Measurements from ENCODE around the gene NECAB2.

Gene NECAB2

GRCh38 chr16:83971165-83972130 lies 3.4 kb downstream of the NECAB2 start:
- TF ChIP-seq, protein P1, sequence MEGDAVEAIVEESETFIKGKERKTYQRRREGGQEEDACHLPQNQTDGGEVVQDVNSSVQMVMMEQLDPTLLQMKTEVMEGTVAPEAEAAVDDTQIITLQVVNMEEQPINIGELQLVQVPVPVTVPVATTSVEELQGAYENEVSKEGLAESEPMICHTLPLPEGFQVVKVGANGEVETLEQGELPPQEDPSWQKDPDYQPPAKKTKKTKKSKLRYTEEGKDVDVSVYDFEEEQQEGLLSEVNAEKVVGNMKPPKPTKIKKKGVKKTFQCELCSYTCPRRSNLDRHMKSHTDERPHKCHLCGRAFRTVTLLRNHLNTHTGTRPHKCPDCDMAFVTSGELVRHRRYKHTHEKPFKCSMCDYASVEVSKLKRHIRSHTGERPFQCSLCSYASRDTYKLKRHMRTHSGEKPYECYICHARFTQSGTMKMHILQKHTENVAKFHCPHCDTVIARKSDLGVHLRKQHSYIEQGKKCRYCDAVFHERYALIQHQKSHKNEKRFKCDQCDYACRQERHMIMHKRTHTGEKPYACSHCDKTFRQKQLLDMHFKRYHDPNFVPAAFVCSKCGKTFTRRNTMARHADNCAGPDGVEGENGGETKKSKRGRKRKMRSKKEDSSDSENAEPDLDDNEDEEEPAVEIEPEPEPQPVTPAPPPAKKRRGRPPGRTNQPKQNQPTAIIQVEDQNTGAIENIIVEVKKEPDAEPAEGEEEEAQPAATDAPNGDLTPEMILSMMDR (IDR thresholded peaks at IDR 0.05; ENCODE audit: extremely low read depth, missing control alignments) = no peak

GRCh38 chr16:83972256-83973008 lies 4.4 kb downstream of the NECAB2 start:
- TF ChIP-seq, protein P1 (IDR thresholded peaks at IDR 0.05; ENCODE audit: extremely low read depth, missing control alignments) = no peak
- no peak for DNase-seq (ENCODE audit: low spot score)

More at GRCh38 chr16:83971165-83972130, 3.4 kb downstream of the NECAB2 start:
- no peak for DNase-seq (ENCODE audit: low spot score)

DNA sequence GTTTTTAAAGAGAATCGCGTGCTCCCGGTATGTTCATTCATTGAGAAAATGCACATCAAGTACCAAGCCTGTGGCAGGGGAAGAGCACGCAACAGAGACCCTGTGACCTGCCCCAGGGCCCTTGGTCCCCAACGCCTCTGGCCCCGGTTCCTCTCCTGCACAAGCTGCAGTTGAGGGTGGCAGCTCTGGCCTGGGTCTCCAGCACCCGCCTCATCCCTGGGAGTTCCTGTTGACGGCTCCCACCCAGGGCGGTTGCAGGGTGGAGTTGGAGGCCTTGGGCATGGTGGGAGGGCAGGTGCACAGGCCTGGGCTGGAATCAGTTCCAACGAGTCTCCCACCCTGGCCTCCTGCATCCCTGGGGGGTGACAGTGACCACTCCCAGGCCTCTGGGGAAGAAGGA lies 5.0 kb downstream of the NECAB2 start:
- no peak for DNase-seq (ENCODE audit: low spot score)
- TF ChIP-seq, protein P1 (IDR thresholded peaks at IDR 0.05; ENCODE audit: extremely low read depth, missing control alignments) = no peak

- TF ChIP-seq, protein P1 (IDR thresholded peaks at IDR 0.05; ENCODE audit: extremely low read depth, missing control alignments) = no peak
- no peak for DNase-seq (ENCODE audit: low spot score)
Measured at GRCh38 chr16:83973581-83974385, 5.7 kb downstream of the NECAB2 start.

GRCh38 chr16:83974475-83974874 lies 6.4 kb downstream of the NECAB2 start:
- DNase-seq (ENCODE audit: low spot score) = no peak
- TF ChIP-seq, protein P1 (IDR thresholded peaks at IDR 0.05; ENCODE audit: extremely low read depth, missing control alignments) = no peak

- TF ChIP-seq, protein P1 (IDR thresholded peaks at IDR 0.05; ENCODE audit: extremely low read depth, missing control alignments) = no peak
- DNase-seq (ENCODE audit: low spot score) = no peak
Measured at GRCh38 chr16:83975590-83976260, 7.7 kb downstream of the NECAB2 start.
